Stimulated activated CD8-positive, alpha-beta memory T cell treated with anti-CD3 and anti-CD28 coated beads, Interleukin-15, amount 100 ng/mL, for 1 hour (primary cell): Measurements from ENCODE around the gene GRAP.

Source experiments
- DNase-seq: peaks from one replicate; pipeline ENCODE4 v3.0.0-alpha.2; 2020; ENCODE audit warnings: low read depth

The GRAP gene

GRCh38 chr17:18984273-18985114 lies 62.3 kb downstream of the GRAP start:
- DNase-seq: no peak

- DNase-seq: no peak
These were observed 64.9 kb downstream of the GRAP start for GRCh38 chr17:18981642-18982424.

- DNase-seq: no peak
These were observed 65.5 kb downstream of the GRAP start for GRCh38 chr17:18981335-18981641.

GRCh38 chr17:18980682-18981334 lies 65.9 kb downstream of the GRAP start:
- no peak for DNase-seq

- DNase-seq: no peak
These were observed 68.1 kb downstream of the GRAP start for GRCh38 chr17:18978655-18979054.

GRCh38 chr17:18978050-18978449 lies 68.7 kb downstream of the GRAP start:
- DNase-seq: no peak

- DNase-seq: no peak
These were observed 69.1 kb downstream of the GRAP start for GRCh38 chr17:18977646-18978045.

- no peak for DNase-seq
These were observed 69.7 kb downstream of the GRAP start for GRCh38 chr17:18977021-18977420.

- no peak for DNase-seq
These were observed 70.6 kb downstream of the GRAP start for GRCh38 chr17:18976201-18976600.

- DNase-seq: no peak
These were observed 71.2 kb downstream of the GRAP start for GRCh38 chr17:18975597-18975996.

GRCh38 chr17:18974407-18975149 lies 72.2 kb downstream of the GRAP start:
- no peak for DNase-seq

- no peak for DNase-seq
These were observed 75.0 kb downstream of the GRAP start for GRCh38 chr17:18971801-18972200.
